WI38 (cell line): Measurements from ENCODE around the gene SLMAP.
"Not testable (repeated sequence)": the region's sequence is repeated elsewhere in the genome, so short reads cannot be mapped to it uniquely, and the experiment has no call there.

Source experiments
- H3K4me3 ChIP-seq: 2 replicates; pipeline ENCODE4 v1.5.1; 2011; ENCODE audit warnings: low read depth, mild to moderate bottlenecking, control low read depth, low read length
- CTCF ChIP-seq: IDR thresholded peaks from 2 replicates; pipeline ENCODE4 v1.5.1; 2012; ENCODE audit warnings: low read depth, mild to moderate bottlenecking, control low read depth, low read length

Gene SLMAP

GRCh38 chr3:57862894-57863293 is 106.8 kb downstream of the SLMAP start:
- no peak for TF ChIP-seq CTCF
- H3K4me3 ChIP-seq = no peak overlapping the region

- TF ChIP-seq CTCF = no peak
- H3K4me3 ChIP-seq = no peak overlapping the region
These were observed 107.3 kb downstream of the SLMAP start for GRCh38 chr3:57863380-57863779.

GRCh38 chr3:57864853-57865252 is 108.7 kb downstream of the SLMAP start:
- H3K4me3 ChIP-seq = no peak overlapping the region
- 0 out of 2 replicates have a peak, but pooled peaks have one; percentile 25 for TF ChIP-seq CTCF

GRCh38 chr3:57869110-57869509 is 113.0 kb downstream of the SLMAP start:
- H3K4me3 ChIP-seq = not testable (repeated sequence)

- no peak overlapping the region for H3K4me3 ChIP-seq
- TF ChIP-seq CTCF = no peak
These were observed 116.5 kb downstream of the SLMAP start for GRCh38 chr3:57872606-57873005.

- no peak overlapping the region for H3K4me3 ChIP-seq
- TF ChIP-seq CTCF = no peak
These were observed 120.5 kb downstream of the SLMAP start for GRCh38 chr3:57876632-57877031.

GRCh38 chr3:57877116-57877515 is 121.0 kb downstream of the SLMAP start:
- TF ChIP-seq CTCF = no peak
- no peak overlapping the region for H3K4me3 ChIP-seq

- H3K4me3 ChIP-seq = not testable (repeated sequence)
These were observed 128.3 kb downstream of the SLMAP start for GRCh38 chr3:57884436-57884835.
